K562 (cell line): ENCODE results near the gene CHI3L1. TPM values are rescaled to one million over a fixed set of nuclear protein-coding genes. Genes with fewer than 3 reads are reported as not detected.

Experiments used
- ATAC-seq: fragments of 200-7000 bp; cut with Tn5 transposase; 3 replicates; pipeline ENCODE4 v1.9.1; 2020; ENCODE audit warnings: moderate library complexity
- BruUV-seq: library from RNA; stranded (reverse); fragments of 400-500 nt; replicated peaks from 2 replicates; lab custom pipeline; 2021; lab: Mats Ljungman, UMichigan
- CTCF ChIA-PET: fragments of 300-600 bp; formaldehyde crosslinking; extraction: SDS; loops from one replicate; lab custom pipeline; 2021; ENCODE audit warnings: low intra/inter-chr PET ratio; lab: Yijun Ruan, JAX
- POLR2A ChIA-PET: fragments of 300-600, 350-650 bp; sonication (Branson Sonifier 250); formaldehyde crosslinking; extraction: SDS; loops from one replicate; lab custom pipeline; 2021; ENCODE audit warnings: antibody characterized with exemption, inconsistent platforms; lab: Yijun Ruan, JAX
- DNase-seq, 4 experiments: peaks; one replicate each; pipeline versions ENCODE4 v3.0.0 to v3.0.0-alpha.2; 2011 to 2018; ENCODE audit warnings: low spot score in 3 of 4, mixed read lengths in 3 of 4; ENCODE audit errors: extremely low read depth in 1 of 4
- FAIRE-seq: peaks from 2 replicates; lab custom pipeline; 2011; peaks lifted over from hg19 to GRCh38; lab: Jason Lieb, UNC
- H2AFZ ChIP-seq: 2 replicates; pipeline ENCODE4 v1.6.0; 2011; ENCODE audit warnings: low read depth, low read length, control low read depth, inconsistent platforms
- H3K27ac ChIP-seq: fragments of 200-600 bp; 3 replicates; pipeline ENCODE4 v1.8.0; 2011; ENCODE audit warnings: low read depth, mild to moderate bottlenecking, control low read depth, inconsistent platforms, low read length, moderate library complexity, mixed read lengths; ENCODE audit errors: extremely low read depth
- H3K27me3 ChIP-seq, 2 experiments: fragments of 300-600 bp in 1 of 2; 2 replicates in 1 of 2; 3 replicates in 1 of 2; pipeline versions ENCODE4 v1.6.0 to v1.8.0; 2011; ENCODE audit warnings: inconsistent platforms in 2 of 2, low read length in 2 of 2, mild to moderate bottlenecking in 1 of 2, mixed read lengths in 1 of 2, moderate library complexity in 1 of 2; ENCODE audit not compliant: control insufficient read depth in 2 of 2, insufficient read depth in 2 of 2
- H3K36me3 ChIP-seq: fragments of 300-600 bp; 3 replicates; pipeline ENCODE4 v1.8.0; 2011; ENCODE audit warnings: mild to moderate bottlenecking, low read length, inconsistent platforms; ENCODE audit not compliant: control insufficient read depth, insufficient read depth
- H3K4me1 ChIP-seq, 2 experiments: fragments of 200-600 bp in 1 of 2; replicated peaks in 1 of 2; 2 replicates in 1 of 2; 3 replicates in 1 of 2; pipeline versions ENCODE4 v1.5.1 to v1.8.0; 2011; ENCODE audit warnings: inconsistent platforms in 2 of 2, low read length in 2 of 2, mild to moderate bottlenecking in 1 of 2, mixed read lengths in 1 of 2, moderate library complexity in 1 of 2; ENCODE audit not compliant: control insufficient read depth in 2 of 2, insufficient read depth in 2 of 2
- H3K4me2 ChIP-seq: 2 replicates; pipeline ENCODE4 v1.6.1; 2011; ENCODE audit warnings: low read length, control low read depth, inconsistent platforms, mixed read lengths; ENCODE audit not compliant: insufficient read depth
- H3K4me3 ChIP-seq: fragments of 200-600 bp; sonication (generic), shearing (Covaris generic); 2 replicates; pipeline ENCODE4 v1.5.1; 2016; ENCODE audit warnings: control low read depth, inconsistent platforms
- H3K79me2 ChIP-seq: fragments of 200-600 bp; 3 replicates; pipeline ENCODE4 v1.8.0; 2011; ENCODE audit warnings: low read length, inconsistent platforms; ENCODE audit not compliant: control insufficient read depth, insufficient read depth
- H3K9ac ChIP-seq, 2 experiments: 2 replicates each; pipeline versions ENCODE4 v1.6.0 to v1.6.1; 2011; ENCODE audit warnings: low read depth in 2 of 2, low read length in 2 of 2, control low read depth in 1 of 2, inconsistent platforms in 1 of 2, mild to moderate bottlenecking in 1 of 2, mixed read lengths in 1 of 2; ENCODE audit not compliant: insufficient read depth in 1 of 2
- H3K9me1 ChIP-seq: one replicate; pipeline ENCODE4 v1.6.0; 2011; ENCODE audit warnings: inconsistent platforms, mild to moderate bottlenecking, low read length, moderate library complexity; ENCODE audit not compliant: control insufficient read depth, insufficient read depth
- H3K9me3 ChIP-seq: replicated peaks from 2 replicates; pipeline ENCODE4 v1.5.1; 2011; ENCODE audit warnings: low read depth, low read length, inconsistent platforms; ENCODE audit not compliant: control insufficient read depth, insufficient read depth
- H4K20me1 ChIP-seq: replicated peaks from 2 replicates; pipeline ENCODE4 v1.6.1; 2011; ENCODE audit warnings: low read length, inconsistent platforms, mixed read lengths; ENCODE audit not compliant: control insufficient read depth, insufficient read depth
- EP300 ChIP-seq: IDR thresholded peaks from 2 replicates; pipeline ENCODE4 v1.6.1; 2012; ENCODE audit warnings: low read length, improper control_type of control experiment
- GATAD2A ChIP-seq: fragments of 450-650 bp; IDR thresholded peaks from 2 replicates; pipeline ENCODE4 v1.6.1; 2017
- HNRNPL ChIP-seq: fragments of 200-400 bp; formaldehyde crosslinking; IDR thresholded peaks from 2 replicates; pipeline ENCODE4 v1.6.1; 2017; ENCODE audit warnings: low read depth, mild to moderate bottlenecking, low read length
- NCOR1 ChIP-seq: fragments of 450-650 bp; IDR thresholded peaks from 2 replicates; pipeline ENCODE4 v1.6.1; 2016; ENCODE audit warnings: mild to moderate bottlenecking, moderate library complexity
- SMARCA5 ChIP-seq: fragments of 450-650 bp; IDR thresholded peaks from 2 replicates; pipeline ENCODE4 v1.6.1; 2016
- ZNF57 ChIP-seq: fragments of 450-650 bp; formaldehyde crosslinking; IDR thresholded peaks from 2 replicates; pipeline ENCODE4 v1.4.0; 2020; ENCODE audit warnings: mild to moderate bottlenecking, moderate library complexity
- WGBS: fragments of 100-300 bp; shearing (Covaris generic); methylation state at CpG from one replicate; pipeline ENCODE4 v1.1.6; 2016; ENCODE audit warnings: low coverage, mixed read lengths; ENCODE audit not compliant: insufficient coverage; ENCODE audit errors: missing lambda C conversion rate; 5-methylcytosine and 5-hydroxymethylcytosine counted together
- in situ Hi-C: fragments of 300-500 bp; cut with MboI; formaldehyde crosslinking; loops from 4 replicates; pipeline ENCODE4 v1.15.0; 2018; ENCODE audit warnings: inconsistent platforms, mixed read lengths
- intact Hi-C: fragments of 100-400 bp; cut with micrococcal nuclease; formaldehyde crosslinking; loops from 2 replicates; pipeline ENCODE4 v1.14.2; 2022
- polyA plus RNA-seq, 8 experiments: library from polyadenylated mRNA; depleted of rRNA in 4 of 8; stranded (reverse) in 5 of 8; unstranded in 3 of 8; fragments of >200 nt; fragmentation: Nextera tagmentation in 2 of 8; fragmentation: Illumina TruSeq in 1 of 8; extraction: Ambion mirVana in 2 of 8; extraction: Trizol in 1 of 8; gene quantifications; 2 replicates each; pipeline versions ENCODE4 v1.2.1 to v1.2.3, GENCODE V29; 2011 to 2014; ENCODE audit warnings: inconsistent platforms in 1 of 8, missing spikeins in 1 of 8
- total RNA-seq, 7 experiments: library from RNA; depleted of rRNA in 6 of 7; stranded (reverse); fragments of >200 nt in 6 of 7; fragmentation: Illumina TruSeq in 2 of 7; extraction: Trizol in 2 of 7; gene quantifications; 2 replicates each; pipeline versions ENCODE4 v1.2.1 to v1.2.3, GENCODE V29; 2011 to 2021; ENCODE audit warnings: low replicate concordance in 1 of 7
- TF ChIP-seq, protein P1 (sequence below): fragments of 450-650 bp; formaldehyde crosslinking; IDR thresholded peaks from 2 replicates; pipeline ENCODE4 v1.4.0; 2020; ENCODE audit warnings: mild to moderate bottlenecking, moderate library complexity
- TF ChIP-seq, protein P2 (sequence below): fragments of 450-650 bp; IDR thresholded peaks from 2 replicates; pipeline ENCODE4 v1.6.1; 2018; ENCODE audit warnings: mild to moderate bottlenecking, low read depth; ENCODE audit not compliant: partially characterized antibody
- TF ChIP-seq, protein P3 (sequence below): sonication (generic); formaldehyde crosslinking; IDR thresholded peaks from 2 replicates; pipeline ENCODE4 v1.8.1; 2023; ENCODE audit warnings: mild to moderate bottlenecking, missing genetic modification reagents
- TF ChIP-seq, protein P4 (sequence below): fragments of 450-650 bp; IDR thresholded peaks from 2 replicates; pipeline ENCODE4 v1.6.1; 2016; ENCODE audit warnings: borderline replicate concordance
- TF ChIP-seq, protein P5 (sequence below): fragments of 450-650 bp; conservative IDR thresholded peaks from 2 replicates; pipeline ENCODE4 v1.6.1; 2016; ENCODE audit warnings: missing genetic modification characterization, low read depth, mild to moderate bottlenecking, control low read depth, missing compliant biosample characterization

The CHI3L1 gene
- total and polyA plus RNA-seq, 9 of the 15 experiments (the other 6 are each of a cell fraction or from before 2014, with no cell fraction given) = not detected

DNA sequence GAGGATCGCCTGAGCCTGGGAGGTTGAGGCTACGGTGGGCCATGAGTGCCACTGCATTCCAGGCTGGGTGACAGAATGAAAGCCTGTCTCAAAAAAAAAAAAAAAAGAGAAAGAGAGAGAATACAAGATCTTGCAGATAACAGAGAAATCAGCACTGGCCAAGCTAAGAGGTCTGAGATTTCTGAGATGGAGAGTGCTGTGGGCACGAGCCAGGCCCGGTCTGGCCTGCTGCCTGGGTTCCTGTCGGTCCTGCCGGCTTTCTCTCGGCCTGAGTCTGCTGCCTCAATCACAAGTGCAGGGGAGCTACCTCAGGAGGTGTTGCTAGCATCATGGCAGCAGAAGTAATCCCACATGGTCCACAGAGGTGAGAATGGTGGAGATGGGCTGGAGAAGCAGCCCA is 40.0 kb downstream of the CHI3L1 start:
- POLR2A ChIA-PET = interaction anchor here (0.9 kb wide), 1 partner anchor 13 kb away, joined by 3 read pairs; no protein-coding TSS in a partner anchor
- no peak overlapping the region for H3K4me3 ChIP-seq
- no peak overlapping the region for H2AFZ ChIP-seq
- CTCF ChIA-PET = interaction anchor here (0.6 kb wide), 1 partner anchor 123 kb away, joined by 4 read pairs; no protein-coding TSS in a partner anchor
- H3K27me3 ChIP-seq = peaks cover 33 to 80% of the 10 kb centered on the region in 2 experiments
- H3K9me1 ChIP-seq = no peaks in the 10 kb centered on the region
- no peak overlapping the region for H3K4me2 ChIP-seq
- intact Hi-C loops (no loop called here), in situ Hi-C loops (no loop called here)
- FAIRE-seq (no peak), ATAC-seq (no peak), DNase-seq (no peak)
- no peak overlapping the region for H3K9ac ChIP-seq
- peaks cover 11% of the 10 kb centered on the region for H4K20me1 ChIP-seq
- no peaks in the 10 kb centered on the region; a peak in 1 of 5 replicates for H3K4me1 ChIP-seq
- H3K9me3 ChIP-seq = no peaks in the 10 kb centered on the region
- H3K27ac ChIP-seq = no peak overlapping the region
- no TSS peak for BruUV-seq
- no peaks in the 10 kb centered on the region for H3K79me2 ChIP-seq
- H3K36me3 ChIP-seq = no peaks in the 10 kb centered on the region
- 0% methylated on average over 7 of the region's 7 CpGs for WGBS
- TF ChIP-seq, protein P1, sequence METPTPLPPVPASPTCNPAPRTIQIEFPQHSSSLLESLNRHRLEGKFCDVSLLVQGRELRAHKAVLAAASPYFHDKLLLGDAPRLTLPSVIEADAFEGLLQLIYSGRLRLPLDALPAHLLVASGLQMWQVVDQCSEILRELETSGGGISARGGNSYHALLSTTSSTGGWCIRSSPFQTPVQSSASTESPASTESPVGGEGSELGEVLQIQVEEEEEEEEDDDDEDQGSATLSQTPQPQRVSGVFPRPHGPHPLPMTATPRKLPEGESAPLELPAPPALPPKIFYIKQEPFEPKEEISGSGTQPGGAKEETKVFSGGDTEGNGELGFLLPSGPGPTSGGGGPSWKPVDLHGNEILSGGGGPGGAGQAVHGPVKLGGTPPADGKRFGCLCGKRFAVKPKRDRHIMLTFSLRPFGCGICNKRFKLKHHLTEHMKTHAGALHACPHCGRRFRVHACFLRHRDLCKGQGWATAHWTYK (CRISPR knock-in tag) = no peak
- TF ChIP-seq, protein P2, sequence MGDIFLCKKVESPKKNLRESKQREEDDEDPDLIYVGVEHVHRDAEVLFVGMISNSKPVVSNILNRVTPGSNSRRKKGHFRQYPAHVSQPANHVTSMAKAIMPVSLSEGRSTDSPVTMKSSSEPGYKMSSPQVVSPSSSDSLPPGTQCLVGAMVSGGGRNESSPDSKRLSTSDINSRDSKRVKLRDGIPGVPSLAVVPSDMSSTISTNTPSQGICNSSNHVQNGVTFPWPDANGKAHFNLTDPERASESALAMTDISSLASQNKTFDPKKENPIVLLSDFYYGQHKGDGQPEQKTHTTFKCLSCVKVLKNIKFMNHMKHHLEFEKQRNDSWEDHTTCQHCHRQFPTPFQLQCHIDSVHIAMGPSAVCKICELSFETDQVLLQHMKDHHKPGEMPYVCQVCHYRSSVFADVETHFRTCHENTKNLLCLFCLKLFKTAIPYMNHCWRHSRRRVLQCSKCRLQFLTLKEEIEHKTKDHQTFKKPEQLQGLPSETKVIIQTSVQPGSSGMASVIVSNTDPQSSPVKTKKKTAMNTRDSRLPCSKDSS = no peak
- TF ChIP-seq HNRNPL = no peak
- no peak for TF ChIP-seq NCOR1
- no peak for TF ChIP-seq ZNF57 (CRISPR knock-in tag)
- TF ChIP-seq SMARCA5 = no peak
- TF ChIP-seq, protein P3, sequence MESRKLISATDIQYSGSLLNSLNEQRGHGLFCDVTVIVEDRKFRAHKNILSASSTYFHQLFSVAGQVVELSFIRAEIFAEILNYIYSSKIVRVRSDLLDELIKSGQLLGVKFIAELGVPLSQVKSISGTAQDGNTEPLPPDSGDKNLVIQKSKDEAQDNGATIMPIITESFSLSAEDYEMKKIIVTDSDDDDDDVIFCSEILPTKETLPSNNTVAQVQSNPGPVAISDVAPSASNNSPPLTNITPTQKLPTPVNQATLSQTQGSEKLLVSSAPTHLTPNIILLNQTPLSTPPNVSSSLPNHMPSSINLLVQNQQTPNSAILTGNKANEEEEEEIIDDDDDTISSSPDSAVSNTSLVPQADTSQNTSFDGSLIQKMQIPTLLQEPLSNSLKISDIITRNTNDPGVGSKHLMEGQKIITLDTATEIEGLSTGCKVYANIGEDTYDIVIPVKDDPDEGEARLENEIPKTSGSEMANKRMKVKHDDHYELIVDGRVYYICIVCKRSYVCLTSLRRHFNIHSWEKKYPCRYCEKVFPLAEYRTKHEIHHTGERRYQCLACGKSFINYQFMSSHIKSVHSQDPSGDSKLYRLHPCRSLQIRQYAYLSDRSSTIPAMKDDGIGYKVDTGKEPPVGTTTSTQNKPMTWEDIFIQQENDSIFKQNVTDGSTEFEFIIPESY (CRISPR knock-in tag) = no peak
- no peak for TF ChIP-seq GATAD2A
- TF ChIP-seq EP300 = no peak
- TF ChIP-seq, protein P4, sequence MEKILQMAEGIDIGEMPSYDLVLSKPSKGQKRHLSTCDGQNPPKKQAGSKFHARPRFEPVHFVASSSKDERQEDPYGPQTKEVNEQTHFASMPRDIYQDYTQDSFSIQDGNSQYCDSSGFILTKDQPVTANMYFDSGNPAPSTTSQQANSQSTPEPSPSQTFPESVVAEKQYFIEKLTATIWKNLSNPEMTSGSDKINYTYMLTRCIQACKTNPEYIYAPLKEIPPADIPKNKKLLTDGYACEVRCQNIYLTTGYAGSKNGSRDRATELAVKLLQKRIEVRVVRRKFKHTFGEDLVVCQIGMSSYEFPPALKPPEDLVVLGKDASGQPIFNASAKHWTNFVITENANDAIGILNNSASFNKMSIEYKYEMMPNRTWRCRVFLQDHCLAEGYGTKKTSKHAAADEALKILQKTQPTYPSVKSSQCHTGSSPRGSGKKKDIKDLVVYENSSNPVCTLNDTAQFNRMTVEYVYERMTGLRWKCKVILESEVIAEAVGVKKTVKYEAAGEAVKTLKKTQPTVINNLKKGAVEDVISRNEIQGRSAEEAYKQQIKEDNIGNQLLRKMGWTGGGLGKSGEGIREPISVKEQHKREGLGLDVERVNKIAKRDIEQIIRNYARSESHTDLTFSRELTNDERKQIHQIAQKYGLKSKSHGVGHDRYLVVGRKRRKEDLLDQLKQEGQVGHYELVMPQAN = no peak
- TF ChIP-seq, protein P5, sequence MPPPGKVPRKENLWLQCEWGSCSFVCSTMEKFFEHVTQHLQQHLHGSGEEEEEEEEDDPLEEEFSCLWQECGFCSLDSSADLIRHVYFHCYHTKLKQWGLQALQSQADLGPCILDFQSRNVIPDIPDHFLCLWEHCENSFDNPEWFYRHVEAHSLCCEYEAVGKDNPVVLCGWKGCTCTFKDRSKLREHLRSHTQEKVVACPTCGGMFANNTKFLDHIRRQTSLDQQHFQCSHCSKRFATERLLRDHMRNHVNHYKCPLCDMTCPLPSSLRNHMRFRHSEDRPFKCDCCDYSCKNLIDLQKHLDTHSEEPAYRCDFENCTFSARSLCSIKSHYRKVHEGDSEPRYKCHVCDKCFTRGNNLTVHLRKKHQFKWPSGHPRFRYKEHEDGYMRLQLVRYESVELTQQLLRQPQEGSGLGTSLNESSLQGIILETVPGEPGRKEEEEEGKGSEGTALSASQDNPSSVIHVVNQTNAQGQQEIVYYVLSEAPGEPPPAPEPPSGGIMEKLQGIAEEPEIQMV (tag) = no peak
